EH (cell line): ENCODE data around the gene KIF22.

Source experiments
- DNase-seq: peaks from one replicate; pipeline ENCODE4 v3.0.0-alpha.2; 2015; ENCODE audit warnings: low read depth

KIF22 gene

DNA sequence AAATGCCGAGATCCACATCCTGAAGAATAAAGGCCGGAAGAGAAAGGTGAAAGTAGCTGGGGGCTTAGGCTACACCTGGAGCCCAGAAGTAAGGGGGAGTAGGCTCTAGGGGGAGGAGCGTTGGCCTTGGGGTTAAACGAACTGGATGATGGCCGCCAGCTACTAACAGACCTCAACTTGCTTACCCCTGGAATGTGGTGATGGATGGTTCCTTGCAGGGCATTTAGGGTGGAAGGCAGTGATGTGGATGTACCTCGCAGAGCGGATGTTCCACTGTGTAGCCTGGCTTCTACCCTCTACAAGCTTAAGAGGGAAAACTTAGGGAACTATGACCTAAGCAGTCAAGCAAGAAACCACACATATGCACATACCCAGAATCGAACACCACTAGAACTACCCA lies 13.5 kb downstream of the KIF22 start:
- DNase-seq: no peak

DNA sequence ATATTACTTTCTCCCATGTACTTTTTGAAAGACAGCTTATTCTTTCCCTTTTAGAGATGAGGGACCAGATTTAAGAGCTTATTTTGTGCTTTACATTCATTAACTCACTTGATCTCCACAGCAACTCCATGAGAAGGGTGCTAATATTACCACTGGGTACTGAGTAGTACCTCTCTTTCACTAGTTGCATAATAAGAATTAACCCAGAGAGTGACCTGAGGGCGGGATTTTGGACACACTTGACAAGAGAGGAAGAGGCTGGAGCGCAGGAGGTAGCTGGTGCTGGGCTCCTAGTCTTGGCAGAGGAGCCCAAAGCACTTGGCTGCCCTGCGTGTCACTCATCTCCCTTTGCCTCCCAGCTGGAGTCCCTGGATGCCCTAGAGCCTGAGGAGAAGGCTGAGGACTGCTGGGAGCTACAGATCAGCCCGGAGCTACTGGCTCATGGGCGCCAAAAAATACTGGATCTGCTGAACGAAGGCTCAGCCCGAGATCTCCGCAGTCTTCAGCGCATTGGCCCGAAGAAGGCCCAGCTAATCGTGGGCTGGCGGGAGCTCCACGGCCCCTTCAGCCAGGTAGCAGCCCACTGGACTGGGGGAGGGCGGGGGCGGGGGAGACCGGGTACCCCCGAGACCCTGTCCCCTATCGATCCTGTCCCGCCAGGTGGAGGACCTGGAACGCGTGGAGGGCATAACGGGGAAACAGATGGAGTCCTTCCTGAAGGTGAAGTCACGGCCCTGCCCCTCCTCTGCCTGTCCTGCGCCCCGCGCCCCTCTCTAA lies 14.1 kb downstream of the KIF22 start:
- DNase-seq: peak; percentile 46

DNA sequence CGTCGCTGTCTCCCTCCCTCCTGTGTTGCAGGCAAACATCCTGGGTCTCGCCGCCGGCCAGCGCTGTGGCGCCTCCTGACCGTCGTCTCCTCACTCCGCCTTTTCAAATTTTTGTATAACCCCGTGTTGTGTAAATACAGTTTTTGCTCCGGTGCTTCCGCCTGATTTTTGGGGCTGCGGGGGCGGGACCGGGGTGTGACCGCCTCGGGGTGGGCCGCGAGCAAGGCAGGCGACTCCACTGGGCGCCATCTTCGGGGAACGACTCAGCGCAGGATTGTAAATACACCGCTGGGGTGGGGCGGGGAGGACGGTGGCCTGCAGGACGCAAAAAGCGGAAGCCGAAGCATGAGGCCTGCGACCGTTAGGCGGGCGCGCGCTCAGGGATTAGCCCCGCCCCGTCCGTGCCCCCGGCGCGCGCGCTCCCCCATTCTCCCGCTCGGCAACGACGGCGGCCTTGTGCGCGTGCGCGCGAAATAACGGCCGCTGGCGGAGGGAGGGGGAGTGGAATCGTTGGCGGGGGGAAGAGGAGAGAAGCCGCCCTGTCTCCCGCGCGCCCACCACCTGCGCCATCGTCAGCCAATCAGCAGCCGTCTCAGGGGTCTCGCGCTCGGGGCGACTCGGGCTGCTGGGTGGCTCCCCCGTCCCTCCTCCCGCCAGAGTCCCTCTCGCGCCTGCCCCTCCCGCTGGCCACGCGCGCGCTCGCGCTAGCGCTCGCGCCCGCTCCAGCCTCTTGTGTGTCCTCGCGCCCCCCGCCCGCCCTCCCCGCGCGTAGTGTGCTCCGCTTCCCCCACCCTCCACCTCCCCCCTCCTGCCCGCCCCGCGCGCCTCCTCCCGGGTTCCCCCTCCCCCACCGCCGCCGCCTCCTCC lies 14.9 kb downstream of the KIF22 start:
- peak; percentile 97 for DNase-seq

DNA sequence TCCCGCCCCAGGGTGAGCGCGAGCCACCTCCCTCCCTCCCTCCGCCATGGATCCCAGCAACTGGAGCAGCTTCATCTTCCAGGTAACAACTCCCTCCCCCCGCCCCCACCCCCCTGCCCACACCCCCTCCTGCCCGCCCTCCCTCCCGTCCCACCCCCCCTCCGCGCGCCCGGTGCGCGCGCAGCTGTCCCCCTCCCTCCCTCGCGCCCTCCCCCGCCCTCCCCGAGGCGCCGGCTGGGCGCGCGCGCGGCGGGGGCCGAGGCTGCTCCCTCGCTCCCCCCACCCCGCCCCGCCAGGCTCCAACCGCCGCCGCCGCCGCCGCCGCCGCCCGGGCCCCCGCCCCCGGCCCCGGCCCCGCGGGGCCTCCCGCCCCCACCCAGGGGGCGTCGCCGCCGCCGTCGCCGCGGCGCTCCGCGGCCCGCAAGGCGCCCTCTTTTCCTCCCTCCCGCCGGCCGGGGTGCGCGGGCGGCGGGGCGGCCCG lies 15.6 kb downstream of the KIF22 start, which contains the start of gene MAZ:
Gene MAZ (plus strand): TSS at position 431 of the 481 bp plus-strand sequence. CDS start 173 bp downstream, outside the sequence.
- peak; percentile 92 for DNase-seq

DNA sequence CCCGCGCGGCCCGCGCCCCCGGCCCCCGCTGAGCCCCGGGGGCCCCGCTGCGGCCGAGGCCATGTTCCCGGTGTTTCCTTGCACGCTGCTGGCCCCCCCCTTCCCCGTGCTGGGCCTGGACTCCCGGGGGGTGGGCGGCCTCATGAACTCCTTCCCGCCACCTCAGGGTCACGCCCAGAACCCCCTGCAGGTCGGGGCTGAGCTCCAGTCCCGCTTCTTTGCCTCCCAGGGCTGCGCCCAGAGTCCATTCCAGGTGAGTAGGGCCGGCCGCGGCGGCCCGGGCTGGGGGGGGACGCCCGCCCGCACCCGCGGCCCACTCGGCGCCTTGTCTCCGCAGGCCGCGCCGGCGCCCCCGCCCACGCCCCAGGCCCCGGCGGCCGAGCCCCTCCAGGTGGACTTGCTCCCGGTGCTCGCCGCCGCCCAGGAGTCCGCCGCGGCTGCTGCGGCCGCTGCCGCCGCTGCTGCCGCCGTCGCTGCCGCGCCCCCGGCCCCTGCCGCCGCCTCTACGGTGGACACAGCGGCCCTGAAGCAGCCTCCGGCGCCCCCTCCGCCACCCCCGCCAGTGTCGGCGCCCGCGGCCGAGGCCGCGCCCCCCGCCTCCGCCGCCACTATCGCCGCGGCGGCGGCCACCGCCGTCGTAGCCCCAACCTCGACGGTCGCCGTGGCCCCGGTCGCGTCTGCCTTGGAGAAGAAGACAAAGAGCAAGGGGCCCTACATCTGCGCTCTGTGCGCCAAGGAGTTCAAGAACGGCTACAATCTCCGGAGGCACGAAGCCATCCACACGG lies 16.3 kb downstream of the KIF22 start:
- peak; percentile 47 for DNase-seq

DNA sequence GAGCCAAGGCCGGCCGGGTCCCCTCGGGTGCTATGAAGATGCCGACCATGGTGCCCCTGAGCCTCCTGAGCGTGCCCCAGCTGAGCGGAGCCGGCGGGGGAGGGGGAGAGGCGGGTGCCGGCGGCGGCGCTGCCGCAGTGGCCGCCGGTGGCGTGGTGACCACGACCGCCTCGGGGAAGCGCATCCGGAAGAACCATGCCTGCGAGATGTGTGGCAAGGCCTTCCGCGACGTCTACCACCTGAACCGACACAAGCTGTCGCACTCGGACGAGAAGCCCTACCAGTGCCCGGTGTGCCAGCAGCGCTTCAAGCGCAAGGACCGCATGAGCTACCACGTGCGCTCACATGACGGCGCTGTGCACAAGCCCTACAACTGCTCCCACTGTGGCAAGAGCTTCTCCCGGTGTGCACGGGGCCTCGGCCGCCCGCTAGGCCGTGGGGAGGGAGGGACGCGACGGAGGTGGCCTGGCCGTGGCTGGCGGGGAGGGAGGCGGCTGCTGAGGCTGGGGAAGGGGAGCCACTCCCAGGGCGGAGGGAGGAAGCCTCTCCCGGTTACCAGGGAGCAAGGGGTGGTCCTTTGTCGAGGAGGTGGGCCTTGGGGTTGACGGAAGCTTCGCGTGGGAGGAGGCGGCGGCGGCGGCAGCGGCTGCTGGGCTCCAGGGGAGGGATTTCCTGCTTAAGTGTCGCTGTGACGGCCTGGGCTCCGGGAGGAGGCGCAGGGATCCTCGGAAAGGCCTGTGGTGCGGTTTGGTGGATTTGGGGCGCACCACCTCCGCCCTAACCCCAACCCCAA lies 17.1 kb downstream of the KIF22 start:
- DNase-seq: peak; percentile 96

DNA sequence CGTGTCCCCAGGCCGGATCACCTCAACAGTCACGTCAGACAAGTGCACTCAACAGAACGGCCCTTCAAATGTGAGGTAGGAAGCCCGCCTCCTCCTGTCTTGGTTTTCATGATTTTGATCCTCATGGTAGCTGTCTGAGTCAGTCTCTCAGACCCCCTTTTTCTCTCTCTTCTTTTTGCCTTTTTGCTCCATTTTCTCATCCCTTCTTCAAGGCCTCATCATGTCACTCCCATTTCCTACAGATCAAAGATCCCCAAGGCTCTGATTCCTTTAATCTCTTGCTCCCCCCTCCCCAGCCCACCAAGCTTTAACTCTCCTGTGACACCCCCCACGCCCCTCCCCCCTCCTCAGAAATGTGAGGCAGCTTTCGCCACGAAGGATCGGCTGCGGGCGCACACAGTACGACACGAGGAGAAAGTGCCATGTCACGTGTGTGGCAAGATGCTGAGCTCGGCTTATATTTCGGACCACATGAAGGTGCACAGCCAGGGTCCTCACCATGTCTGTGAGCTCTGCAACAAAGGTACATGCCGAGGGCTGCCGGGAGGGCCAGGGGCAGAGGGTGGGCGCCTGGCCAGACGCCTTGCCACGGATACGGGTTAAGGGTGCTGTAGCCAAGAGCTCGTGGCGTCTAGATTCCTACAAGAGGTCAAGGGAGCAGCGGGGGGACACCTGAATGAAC lies 17.8 kb downstream of the KIF22 start:
- DNase-seq: no peak

DNA sequence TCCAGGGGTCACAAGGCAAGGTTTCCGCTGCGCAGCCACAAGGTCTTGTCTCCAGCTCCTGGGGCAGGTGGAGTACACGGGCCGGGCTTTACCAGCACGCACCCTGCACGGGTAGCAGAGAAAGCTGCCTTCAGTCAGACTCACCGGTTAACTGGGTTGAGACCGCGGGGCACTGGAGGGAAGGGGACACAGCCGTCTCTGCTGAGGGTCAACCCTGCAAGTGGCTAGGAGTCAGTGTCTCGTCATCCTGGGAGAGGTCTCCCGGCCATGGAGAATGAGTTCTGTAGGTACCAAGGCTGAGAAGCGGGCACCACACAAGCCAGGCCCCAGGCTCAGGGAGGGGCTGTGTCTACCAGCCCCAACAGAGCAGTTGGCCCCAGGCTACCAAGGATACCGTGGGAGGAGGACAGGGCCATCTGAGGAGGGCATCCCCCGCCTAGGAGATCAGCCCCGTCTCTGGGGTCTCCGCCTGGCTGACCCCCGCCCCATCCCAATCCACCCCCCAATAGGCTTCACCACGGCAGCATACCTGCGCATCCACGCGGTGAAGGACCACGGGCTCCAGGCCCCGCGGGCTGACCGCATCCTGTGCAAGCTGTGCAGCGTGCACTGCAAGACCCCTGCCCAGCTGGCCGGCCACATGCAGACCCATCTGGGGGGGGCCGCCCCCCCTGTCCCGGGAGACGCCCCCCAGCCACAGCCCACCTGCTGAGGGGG lies 18.6 kb downstream of the KIF22 start:
- no peak for DNase-seq

DNA sequence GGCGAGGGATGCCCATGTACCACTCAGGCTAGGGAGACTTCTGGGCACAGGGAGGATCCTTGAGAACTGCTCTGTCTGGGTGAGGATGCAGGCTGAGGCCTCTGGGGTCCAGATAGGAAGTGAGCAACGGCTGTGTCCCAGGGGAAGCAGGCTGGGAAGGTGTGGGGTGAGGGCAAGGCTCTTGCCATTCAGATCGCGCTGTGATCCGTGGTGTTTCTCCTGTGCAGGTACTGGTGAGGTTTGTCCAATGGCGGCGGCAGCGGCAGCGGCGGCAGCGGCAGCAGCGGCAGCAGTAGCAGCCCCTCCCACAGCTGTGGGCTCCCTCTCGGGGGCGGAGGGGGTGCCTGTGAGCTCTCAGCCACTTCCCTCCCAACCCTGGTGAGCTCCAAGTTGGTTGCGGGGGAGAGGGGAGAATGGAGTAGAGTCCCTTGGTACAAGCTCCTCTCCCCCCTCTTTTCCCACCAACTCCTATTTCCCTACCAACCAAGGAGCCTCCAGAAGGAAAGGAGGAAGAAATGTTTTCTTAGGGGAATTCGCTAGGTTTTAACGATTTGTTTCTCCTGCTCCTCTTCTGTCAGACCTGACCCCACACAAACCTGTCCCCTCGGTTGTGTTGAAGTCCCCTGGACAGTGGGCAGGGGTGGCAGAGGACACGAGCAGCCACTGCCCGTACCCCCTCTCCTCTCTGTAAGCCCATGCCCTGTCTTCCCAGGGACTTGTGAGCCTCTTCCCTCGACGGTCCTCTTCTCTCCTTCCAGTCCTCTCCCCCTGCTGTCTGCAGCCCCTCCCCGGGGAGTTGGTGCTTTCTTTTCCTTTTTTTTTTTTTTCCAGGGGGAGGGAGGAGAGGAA lies 19.5 kb downstream of the KIF22 start:
- no peak for DNase-seq

DNA sequence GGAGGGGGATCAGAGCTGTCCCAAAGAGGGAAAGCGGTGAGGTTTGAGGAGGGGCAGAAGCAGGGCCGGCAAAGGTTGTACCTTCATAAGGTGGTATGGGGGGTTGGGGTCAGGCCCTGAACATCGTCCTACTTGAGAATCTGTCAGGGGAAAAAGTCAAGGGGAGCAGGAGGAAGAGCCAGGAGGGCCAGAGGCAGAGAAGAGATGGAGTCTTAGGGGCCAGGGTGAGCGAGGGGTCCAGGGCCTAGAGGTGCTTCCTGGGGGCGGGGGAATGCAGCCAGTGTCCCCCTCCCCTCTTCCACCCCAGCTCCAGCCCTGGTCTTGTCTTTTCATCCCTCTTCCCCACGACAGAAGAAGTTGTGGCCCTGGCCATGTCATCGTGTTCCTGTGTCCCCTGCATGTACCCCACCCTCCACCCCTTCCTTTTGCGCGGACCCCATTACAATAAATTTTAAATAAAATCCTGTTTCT lies 20.2 kb downstream of the KIF22 start:
- no peak for DNase-seq

DNA sequence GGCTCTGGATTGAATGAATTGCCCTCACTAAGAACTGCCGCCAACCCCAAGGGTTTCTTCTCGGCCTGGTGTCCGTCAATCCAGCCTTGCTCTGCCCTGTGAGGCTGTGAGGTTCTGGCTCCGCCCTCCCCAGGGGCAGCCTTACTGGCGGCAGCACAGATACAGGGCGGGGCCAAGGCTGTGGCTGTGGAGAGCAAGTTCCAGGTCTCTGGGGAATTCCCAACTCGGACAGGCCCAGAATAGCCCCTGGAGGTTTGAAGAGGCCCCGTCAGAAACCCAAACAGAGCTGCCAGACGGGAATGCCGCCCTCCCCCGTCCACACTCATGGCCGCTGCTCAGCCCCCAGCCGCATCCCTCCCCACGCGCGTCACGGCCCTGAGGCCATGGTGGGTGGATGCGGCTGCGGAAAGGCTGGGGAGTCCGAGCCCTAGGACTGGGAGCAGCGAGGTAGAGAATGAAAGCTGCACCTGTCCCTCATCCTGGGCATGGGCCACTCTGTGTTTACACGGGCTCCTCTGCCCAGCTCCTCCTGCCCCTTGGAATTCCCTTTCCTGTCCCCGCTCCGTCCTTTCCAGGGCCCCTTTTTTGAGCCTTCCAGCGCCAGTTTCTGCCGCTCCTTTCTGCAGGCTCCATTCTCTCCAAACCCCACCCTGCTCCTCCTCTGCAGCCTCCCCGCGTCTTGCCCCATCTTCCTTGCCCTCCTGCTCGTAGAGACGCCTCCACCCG lies 20.8 kb downstream of the KIF22 start:
- DNase-seq: peak; percentile 99

DNA sequence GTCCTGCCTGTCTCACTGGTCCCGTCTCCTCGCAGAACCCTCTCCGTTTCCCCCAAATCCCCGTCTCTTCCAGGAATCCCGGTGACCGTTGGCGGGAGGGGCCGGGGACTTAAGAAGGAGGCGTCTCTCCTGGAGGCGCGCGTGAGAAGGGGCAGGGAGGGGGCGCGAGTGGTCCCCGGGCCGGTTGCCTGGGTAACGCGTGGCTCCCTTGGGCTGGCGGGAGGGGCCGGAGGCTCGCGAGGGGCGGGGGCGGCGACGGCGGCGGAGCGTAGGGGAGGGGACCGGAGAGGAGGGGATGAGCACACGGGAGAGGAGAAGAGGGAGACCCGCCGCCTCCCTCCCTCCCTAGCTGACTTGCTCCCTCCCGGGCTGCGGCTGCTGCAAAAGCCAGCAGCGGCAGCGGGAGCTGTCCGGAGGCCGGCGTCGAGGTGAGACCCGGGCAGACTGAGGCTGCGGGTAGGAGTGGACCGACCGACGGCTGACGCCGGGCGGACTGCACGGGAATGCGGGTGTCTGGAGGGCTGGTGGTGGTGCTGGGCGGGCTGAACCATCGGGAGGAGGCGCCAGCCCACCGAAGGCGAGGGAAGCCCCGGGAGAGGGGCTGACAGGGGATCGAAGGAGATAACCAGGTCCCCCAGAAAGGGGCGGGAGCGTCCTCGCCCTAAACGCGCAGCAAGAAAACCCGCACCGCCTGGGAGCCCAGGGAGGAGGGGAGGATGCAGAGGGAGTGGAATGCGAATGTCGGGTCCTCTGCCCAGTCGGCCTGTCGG lies 21.5 kb downstream of the KIF22 start, which contains the start of gene PRRT2:
Gene PRRT2 (plus strand): TSS at position 298 of the 770 bp plus-strand sequence. CDS start 862 bp downstream, outside the sequence.
- DNase-seq: peak; percentile 57

DNA sequence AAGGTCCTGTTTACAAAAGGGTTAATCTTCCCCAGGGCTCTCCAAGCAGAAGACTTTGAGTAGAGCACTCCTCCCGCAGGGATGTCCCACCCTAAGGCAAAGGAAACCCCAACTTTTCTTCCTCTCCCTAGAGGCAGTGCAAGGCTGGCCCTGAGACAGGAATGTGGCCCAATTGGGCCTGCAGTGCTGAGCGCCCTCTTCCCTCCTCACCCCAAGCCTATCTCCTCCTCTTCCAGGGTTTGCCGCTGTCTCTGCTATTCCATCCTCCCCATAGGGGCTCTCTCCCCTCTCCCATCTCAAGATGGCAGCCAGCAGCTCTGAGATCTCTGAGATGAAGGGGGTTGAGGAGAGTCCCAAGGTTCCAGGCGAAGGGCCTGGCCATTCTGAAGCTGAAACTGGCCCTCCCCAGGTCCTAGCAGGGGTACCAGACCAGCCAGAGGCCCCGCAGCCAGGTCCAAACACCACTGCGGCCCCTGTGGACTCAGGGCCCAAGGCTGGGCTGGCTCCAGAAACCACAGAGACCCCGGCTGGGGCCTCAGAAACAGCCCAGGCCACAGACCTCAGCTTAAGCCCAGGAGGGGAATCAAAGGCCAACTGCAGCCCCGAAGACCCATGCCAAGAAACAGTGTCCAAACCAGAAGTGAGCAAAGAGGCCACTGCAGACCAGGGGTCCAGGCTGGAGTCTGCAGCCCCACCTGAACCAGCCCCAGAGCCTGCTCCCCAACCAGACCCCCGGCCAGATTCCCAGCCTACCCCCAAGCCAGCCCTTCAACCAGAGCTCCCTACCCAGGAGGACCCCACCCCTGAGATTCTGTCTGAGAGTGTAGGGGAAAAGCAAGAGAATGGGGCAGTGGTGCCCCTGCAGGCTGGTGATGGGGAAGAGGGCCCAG lies 22.4 kb downstream of the KIF22 start:
- no peak for DNase-seq

DNA sequence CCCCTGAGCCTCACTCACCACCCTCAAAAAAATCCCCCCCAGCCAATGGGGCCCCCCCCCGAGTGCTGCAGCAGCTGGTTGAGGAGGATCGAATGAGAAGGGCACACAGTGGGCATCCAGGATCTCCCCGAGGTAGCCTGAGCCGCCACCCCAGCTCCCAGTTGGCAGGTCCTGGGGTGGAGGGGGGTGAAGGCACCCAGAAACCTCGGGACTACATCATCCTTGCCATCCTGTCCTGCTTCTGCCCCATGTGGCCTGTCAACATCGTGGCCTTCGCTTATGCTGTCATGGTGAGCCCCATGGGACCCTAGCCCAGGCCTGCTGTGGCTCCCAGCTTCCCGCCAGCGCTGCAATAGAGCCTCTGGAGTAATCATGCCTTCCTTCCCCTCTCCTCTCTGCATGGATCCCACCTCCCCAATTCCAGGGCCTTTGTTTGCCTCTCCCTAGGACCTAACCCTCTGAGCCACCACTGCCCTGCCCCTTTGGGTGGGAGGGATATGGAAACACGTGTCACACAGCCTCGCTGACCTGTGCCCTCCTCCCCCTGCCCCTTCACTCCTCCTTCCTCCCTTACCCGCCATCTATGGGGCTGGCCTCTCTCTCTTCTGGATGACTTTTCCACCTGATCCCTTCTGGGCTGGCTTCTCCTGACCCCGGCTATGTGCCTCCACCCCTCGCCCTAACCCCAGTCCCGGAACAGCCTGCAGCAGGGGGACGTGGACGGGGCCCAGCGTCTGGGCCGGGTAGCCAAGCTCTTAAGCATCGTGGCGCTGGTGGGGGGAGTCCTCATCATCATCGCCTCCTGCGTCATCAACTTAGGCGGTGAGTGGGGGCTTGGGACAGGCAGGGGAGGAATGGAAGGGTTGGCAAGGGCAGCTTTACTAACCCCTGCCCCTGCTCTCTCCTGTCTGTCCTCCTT lies 23.4 kb downstream of the KIF22 start:
- DNase-seq: no peak

DNA sequence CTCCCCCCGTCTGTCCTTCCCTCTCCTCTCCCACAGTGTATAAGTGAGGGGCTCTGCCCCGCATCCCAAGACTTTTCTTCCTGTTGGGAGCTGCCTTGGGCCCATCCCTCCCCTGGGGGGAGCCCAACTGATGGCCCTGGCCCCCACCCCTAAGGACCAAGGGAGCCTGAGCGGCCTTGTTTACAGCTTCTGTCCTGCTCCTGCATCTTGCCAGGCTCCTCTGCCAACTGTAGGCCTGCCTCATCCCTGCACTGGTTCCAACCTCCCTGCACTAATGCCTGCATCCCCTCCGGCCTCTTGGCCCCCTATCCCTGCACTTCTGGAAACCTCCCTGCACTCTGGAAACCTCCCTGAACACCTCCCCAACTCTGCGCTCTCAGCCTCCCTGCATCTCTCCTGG lies 24.0 kb downstream of the KIF22 start:
- no peak for DNase-seq
